Transverse colon (tissue), 3 donors: ENCODE results near the gene PHF10.

Source experiments
- POLR2A ChIP-seq: fragments of 450-650 bp; IDR thresholded peaks from one replicate; pipeline ENCODE4 v1.6.1; 2016; ENCODE audit warnings: antibody characterized with exemption, mild to moderate bottlenecking, moderate library complexity
- TF ChIP-seq, protein P1 (sequence below), 5 experiments: fragments of 200-600 bp in 3 of 5; fragments of 450-650 bp in 2 of 5; sonication (generic) in 3 of 5; IDR thresholded peaks; 1 replicate in 2 of 5; 2 replicates in 3 of 5; pipeline ENCODE4 v1.5.1; 2016 to 2017; ENCODE audit warnings: antibody characterized with exemption in 5 of 5, inconsistent platforms in 3 of 5, mild to moderate bottlenecking in 2 of 5, moderate library complexity in 1 of 5

DNA sequence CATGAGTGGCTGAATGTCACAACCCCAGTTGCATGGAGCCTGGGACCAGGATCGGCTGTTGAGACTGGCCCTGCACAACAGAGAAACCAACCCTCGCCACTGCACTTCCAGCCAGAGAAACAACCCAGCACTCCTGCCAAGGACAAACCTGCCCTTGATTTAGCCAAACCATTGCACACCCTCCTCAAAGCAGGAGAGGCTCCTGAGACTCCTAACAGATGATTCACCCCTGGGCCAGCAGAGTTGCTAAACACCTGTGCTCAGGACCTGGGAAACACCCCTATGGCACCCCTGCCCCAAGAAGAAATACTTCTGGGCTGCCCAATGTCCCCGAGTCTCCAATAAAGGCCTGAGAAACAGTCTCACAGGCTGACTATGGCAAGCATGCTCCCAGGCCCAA is 40.2 kb downstream of the PHF10 start:
- TF ChIP-seq POLR2A = no peak
- TF ChIP-seq, protein P1, sequence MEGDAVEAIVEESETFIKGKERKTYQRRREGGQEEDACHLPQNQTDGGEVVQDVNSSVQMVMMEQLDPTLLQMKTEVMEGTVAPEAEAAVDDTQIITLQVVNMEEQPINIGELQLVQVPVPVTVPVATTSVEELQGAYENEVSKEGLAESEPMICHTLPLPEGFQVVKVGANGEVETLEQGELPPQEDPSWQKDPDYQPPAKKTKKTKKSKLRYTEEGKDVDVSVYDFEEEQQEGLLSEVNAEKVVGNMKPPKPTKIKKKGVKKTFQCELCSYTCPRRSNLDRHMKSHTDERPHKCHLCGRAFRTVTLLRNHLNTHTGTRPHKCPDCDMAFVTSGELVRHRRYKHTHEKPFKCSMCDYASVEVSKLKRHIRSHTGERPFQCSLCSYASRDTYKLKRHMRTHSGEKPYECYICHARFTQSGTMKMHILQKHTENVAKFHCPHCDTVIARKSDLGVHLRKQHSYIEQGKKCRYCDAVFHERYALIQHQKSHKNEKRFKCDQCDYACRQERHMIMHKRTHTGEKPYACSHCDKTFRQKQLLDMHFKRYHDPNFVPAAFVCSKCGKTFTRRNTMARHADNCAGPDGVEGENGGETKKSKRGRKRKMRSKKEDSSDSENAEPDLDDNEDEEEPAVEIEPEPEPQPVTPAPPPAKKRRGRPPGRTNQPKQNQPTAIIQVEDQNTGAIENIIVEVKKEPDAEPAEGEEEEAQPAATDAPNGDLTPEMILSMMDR (IDR thresholded peaks at IDR 0.05) = no peak
